GM18507 (cell line): ENCODE results near the gene CPVL.
"Not testable (repeated sequence)": the region's sequence is repeated elsewhere in the genome, so short reads cannot be mapped to it uniquely, and the experiment has no call there.

Source experiments
- DNase-seq: peaks from one replicate; pipeline ENCODE4 v3.0.0; 2011; ENCODE audit warnings: low read depth; ENCODE audit not compliant: insufficient read length; ENCODE audit errors: extremely low spot score
- FAIRE-seq: peaks from 2 replicates; lab custom pipeline; 2011; peaks lifted over from hg19 to GRCh38; lab: Jason Lieb, UNC

CPVL gene

GRCh38 chr7:29123626-29124190 is 22.6 kb downstream of the CPVL start:
- FAIRE-seq (no peak), DNase-seq (no peak)

GRCh38 chr7:29122759-29123158 is 23.6 kb downstream of the CPVL start:
- DNase-seq: no peak
- no peak for FAIRE-seq

GRCh38 chr7:29122081-29122480 is 24.3 kb downstream of the CPVL start:
- FAIRE-seq (no peak), DNase-seq (no peak)

GRCh38 chr7:29120955-29121354 is 25.4 kb downstream of the CPVL start:
- no peak for FAIRE-seq
- no peak for DNase-seq

- FAIRE-seq: no peak
Measured at GRCh38 chr7:29119538-29119937, 26.8 kb downstream of the CPVL start.

GRCh38 chr7:29116361-29117200 is 29.8 kb downstream of the CPVL start:
- no peak for DNase-seq

More at GRCh38 chr7:29119538-29119937, 26.8 kb downstream of the CPVL start:
- DNase-seq: no peak

GRCh38 chr7:29115753-29116152 is 30.6 kb downstream of the CPVL start:
- no peak for FAIRE-seq
- DNase-seq: no peak

More at GRCh38 chr7:29116361-29117200, 29.8 kb downstream of the CPVL start:
- FAIRE-seq: no peak

GRCh38 chr7:29115130-29115687 is 31.1 kb downstream of the CPVL start:
- no peak for DNase-seq
- no peak for FAIRE-seq

GRCh38 chr7:29114266-29114665 is 32.1 kb downstream of the CPVL start:
- not testable (repeated sequence) for FAIRE-seq, DNase-seq

GRCh38 chr7:29113384-29114102 is 32.8 kb downstream of the CPVL start:
- DNase-seq (no peak), FAIRE-seq (no peak)

GRCh38 chr7:29112721-29113120 is 33.6 kb downstream of the CPVL start:
- FAIRE-seq: no peak
- no peak for DNase-seq

- DNase-seq (no peak), FAIRE-seq (no peak)
Measured at GRCh38 chr7:29109899-29110298, 36.4 kb downstream of the CPVL start.

GRCh38 chr7:29109358-29109757 is 37.0 kb downstream of the CPVL start:
- FAIRE-seq (no peak), DNase-seq (no peak)

- no peak for DNase-seq
Measured at GRCh38 chr7:29107056-29107455, 39.3 kb downstream of the CPVL start.

GRCh38 chr7:29106669-29106988 is 39.7 kb downstream of the CPVL start:
- DNase-seq (no peak), FAIRE-seq (no peak)

More at GRCh38 chr7:29107056-29107455, 39.3 kb downstream of the CPVL start:
- no peak for FAIRE-seq

GRCh38 chr7:29105752-29106668 is 40.3 kb downstream of the CPVL start:
- DNase-seq (no peak), FAIRE-seq (peak; percentile 75)

- FAIRE-seq (no peak), DNase-seq (no peak)
Measured at GRCh38 chr7:29105191-29105590, 41.1 kb downstream of the CPVL start.

- no peak for DNase-seq
- peak; percentile 55 for FAIRE-seq
Measured at GRCh38 chr7:29102558-29103151, 43.7 kb downstream of the CPVL start.

GRCh38 chr7:29100924-29101323 is 45.4 kb downstream of the CPVL start:
- no peak for FAIRE-seq

More at GRCh38 chr7:29100924-29101323, 45.4 kb downstream of the CPVL start:
- no peak for DNase-seq
